ENCODE measurements around the gene PHACTR3. TPM values are rescaled to one million over a fixed set of nuclear protein-coding genes. Genes with fewer than 3 reads are reported as not detected.
"Not testable (repeated sequence)": the region's sequence is repeated elsewhere in the genome, so short reads cannot be mapped to it uniquely, and the experiment has no call there.

PHACTR3 gene
- total RNA-seq, 4 donors from 2014 or later: 0.26 to 3.2 (median 0.57) TPM

DNA sequence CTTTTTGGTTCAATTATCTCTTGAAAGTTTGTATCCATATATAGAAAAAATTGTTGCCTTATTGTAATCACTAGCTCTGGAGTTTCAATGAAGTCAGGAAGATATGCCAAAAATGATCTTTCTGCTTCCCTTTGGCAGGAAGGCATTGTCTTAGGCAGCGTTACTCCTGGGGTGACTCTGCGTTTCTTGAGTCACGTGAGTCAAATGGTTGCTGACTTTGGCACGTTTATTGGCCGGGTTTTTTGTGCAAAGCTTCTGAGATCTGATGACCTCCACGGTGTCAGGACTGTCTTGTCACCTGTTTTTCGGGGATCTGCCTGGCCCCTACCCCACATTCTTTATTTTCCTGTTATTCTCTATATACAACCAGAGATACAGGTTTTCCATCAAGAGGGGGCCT is 10.4 kb downstream of the PHACTR3 start:
- Histone ChIP-seq H3K4me1 (no peaks in the 10 kb centered on the region), H3K27ac (no peak overlapping the region), H3K27me3 (no peaks in the 10 kb centered on the region), H3K4me3 (no peak overlapping the region), H3K9me3 (no peaks in the 10 kb centered on the region), H3K36me3 (no peaks in the 10 kb centered on the region)
- intact Hi-C loops (cut with DNase I; ENCODE audit: low total_unique reads): no loop called here
- TF ChIP-seq CTCF (IDR thresholded peaks at IDR 0.05) (no peak), POLR2A (IDR thresholded peaks at IDR 0.05) (no peak)
- DNase-seq: no peak

DNA sequence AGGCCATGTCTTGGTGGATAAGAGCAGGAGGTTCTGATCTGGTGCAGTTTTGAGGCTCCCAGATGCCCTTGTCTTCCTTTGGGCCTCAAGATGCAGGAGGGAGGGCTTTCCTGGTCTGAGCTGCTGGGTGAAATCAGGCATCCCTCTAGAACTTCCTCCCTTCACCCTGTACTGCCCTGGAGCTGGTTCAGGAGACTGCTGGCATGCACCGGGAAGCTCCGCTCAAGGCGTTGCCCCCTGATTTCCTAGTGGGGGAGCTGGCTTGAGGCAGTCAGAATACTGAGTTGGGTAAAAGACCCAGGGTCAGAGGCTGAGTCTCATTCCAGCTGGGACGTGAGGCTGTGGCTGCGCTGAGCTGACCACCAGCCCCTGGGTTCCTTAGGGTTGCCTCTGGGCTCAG is 12.0 kb downstream of the PHACTR3 start:
- Histone ChIP-seq H3K4me1 (no peaks in the 10 kb centered on the region), H3K36me3 (no peaks in the 10 kb centered on the region), H3K27ac (no peak overlapping the region), H3K4me3 (no peak overlapping the region), H3K27me3 (no peaks in the 10 kb centered on the region), H3K9me3 (no peaks in the 10 kb centered on the region)
- DNase-seq: no peak
- no peak for TF ChIP-seq POLR2A (IDR thresholded peaks at IDR 0.05)
- TF ChIP-seq CTCF (IDR thresholded peaks at IDR 0.05): no peak
- intact Hi-C loops (cut with DNase I; ENCODE audit: low total_unique reads): no loop called here

GRCh38 chr20:59617221-59617620 is 12.9 kb downstream of the PHACTR3 start:
- intact Hi-C loops (cut with DNase I; ENCODE audit: low total_unique reads): no loop called here
- TF ChIP-seq CTCF (IDR thresholded peaks at IDR 0.05): no peak
- Histone ChIP-seq H3K27me3 (no peaks in the 10 kb centered on the region), H3K9me3 (no peaks in the 10 kb centered on the region), H3K4me1 (no peaks in the 10 kb centered on the region), H3K36me3 (no peaks in the 10 kb centered on the region), H3K27ac (no peak overlapping the region), H3K4me3 (no peak overlapping the region)
- no peak for DNase-seq

GRCh38 chr20:59618131-59618530 is 13.8 kb downstream of the PHACTR3 start:
- no peak for DNase-seq
- Histone ChIP-seq H3K4me1 (no peaks in the 10 kb centered on the region), H3K27ac (no peak overlapping the region), H3K9me3 (no peaks in the 10 kb centered on the region), H3K4me3 (no peak overlapping the region), H3K36me3 (no peaks in the 10 kb centered on the region), H3K27me3 (no peaks in the 10 kb centered on the region)
- TF ChIP-seq CTCF (IDR thresholded peaks at IDR 0.05) (no peak), POLR2A (IDR thresholded peaks at IDR 0.05) (no peak)
- intact Hi-C loops (cut with DNase I; ENCODE audit: low total_unique reads): no loop called here

DNA sequence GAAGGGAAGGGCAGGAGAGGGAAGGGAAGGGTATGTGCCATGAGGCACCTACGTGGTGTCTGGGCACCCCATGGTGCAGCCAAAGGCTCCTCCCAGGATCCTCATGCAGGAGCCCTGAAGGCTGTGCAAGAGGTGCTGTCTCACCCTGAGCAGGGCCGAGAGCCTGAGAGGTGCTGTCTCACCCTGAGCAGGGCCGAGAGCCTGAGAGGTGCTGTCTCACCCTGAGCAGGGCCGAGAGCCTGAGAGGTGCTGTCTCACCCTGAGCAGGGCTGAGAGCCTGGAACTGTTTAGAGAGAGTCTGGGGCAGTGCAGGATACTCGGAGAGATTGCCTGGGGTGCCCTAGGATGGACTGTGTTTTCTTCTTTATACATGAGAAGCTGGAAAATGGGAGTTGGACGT is 14.2 kb downstream of the PHACTR3 start:
- H3K4me3 ChIP-seq; H3K36me3 ChIP-seq; intact Hi-C loops (cut with DNase I; ENCODE audit: low total_unique reads); H3K9me3 ChIP-seq; H3K27me3 ChIP-seq; H3K27ac ChIP-seq; DNase-seq; H3K4me1 ChIP-seq: not testable (repeated sequence)

DNA sequence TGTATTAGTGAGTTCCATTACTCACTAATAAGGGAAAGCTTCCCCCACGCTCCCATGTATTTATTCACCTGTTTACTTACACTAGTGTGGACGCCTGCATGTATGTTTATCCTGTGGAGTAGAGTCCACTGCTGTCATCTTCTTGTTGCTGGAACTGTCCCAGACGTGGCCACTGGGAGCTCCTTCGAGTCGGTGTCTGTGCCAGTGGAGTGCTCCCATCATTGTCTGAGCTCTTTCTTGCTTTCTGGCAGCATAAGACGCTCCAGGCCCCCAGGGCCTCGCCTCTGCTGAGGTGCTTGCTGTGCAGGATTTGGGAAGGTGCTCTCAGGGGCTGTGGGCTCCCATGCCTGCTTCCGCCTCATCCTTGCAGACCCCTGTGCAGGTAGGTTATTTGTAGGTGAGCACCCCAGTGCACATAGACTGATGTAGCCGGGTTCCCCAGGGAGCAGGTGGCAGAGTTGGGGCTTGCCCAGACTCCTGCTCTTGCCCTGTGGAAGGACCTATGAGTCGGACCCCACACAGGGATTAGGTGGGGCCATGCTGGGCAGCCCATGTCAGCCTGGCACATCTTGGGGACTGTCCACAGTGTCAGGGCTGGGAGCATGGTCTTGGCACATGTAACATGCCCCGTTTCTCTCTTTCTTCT is 16.6 kb downstream of the PHACTR3 start:
- intact Hi-C loops (cut with DNase I; ENCODE audit: low total_unique reads): no loop called here
- Histone ChIP-seq H3K4me1 (no peaks in the 10 kb centered on the region), H3K9me3 (no peaks in the 10 kb centered on the region), H3K27me3 (no peaks in the 10 kb centered on the region), H3K36me3 (no peaks in the 10 kb centered on the region), H3K27ac (no peak overlapping the region), H3K4me3 (no peak overlapping the region)
- TF ChIP-seq POLR2A (IDR thresholded peaks at IDR 0.05) (no peak), CTCF (IDR thresholded peaks at IDR 0.05) (no peak)
- DNase-seq: no peak
